H7 (cell line): Measurements from ENCODE around the gene ZNRF1. TPM values are rescaled to one million over a fixed set of nuclear protein-coding genes. Genes with fewer than 3 reads are reported as not detected.
A peak's percentile ranks its signal among the peaks of the same experiment; 100 is the strongest.

Experiments used
- DNase-seq: peaks from one replicate; pipeline ENCODE4 v3.0.0; 2012
- H3K27me3 ChIP-seq: 2 replicates; pipeline ENCODE4 v1.6.0; 2011; ENCODE audit warnings: mild to moderate bottlenecking, low read length; ENCODE audit not compliant: control insufficient read depth, insufficient read depth
- H3K36me3 ChIP-seq: replicated peaks from 2 replicates; pipeline ENCODE4 v1.5.1; 2011; ENCODE audit warnings: low read length; ENCODE audit not compliant: control insufficient read depth, insufficient read depth
- H3K4me3 ChIP-seq: 2 replicates; pipeline ENCODE4 v1.5.1; 2011; ENCODE audit warnings: low read depth, mild to moderate bottlenecking, control low read depth, low read length, moderate library complexity; ENCODE audit not compliant: insufficient read depth
- total RNA-seq: library from RNA; depleted of rRNA; stranded (reverse); fragments of >200 nt; shearing (Covaris generic); gene quantifications from 2 replicates; pipeline ENCODE4 v1.2.3, GENCODE V29; 2014; rRNA removed

ZNRF1 gene
- total RNA-seq, 1 experiment from 2014 or later: 37.3 TPM

- H3K36me3 ChIP-seq: no peaks in the 10 kb centered on the region
- no peaks in the 10 kb centered on the region for H3K27me3 ChIP-seq
- H3K4me3 ChIP-seq: no peak overlapping the region
- DNase-seq: no peak
These were observed 140.7 kb downstream of the ZNRF1 start for GRCh38 chr16:75139498-75139897.

DNA sequence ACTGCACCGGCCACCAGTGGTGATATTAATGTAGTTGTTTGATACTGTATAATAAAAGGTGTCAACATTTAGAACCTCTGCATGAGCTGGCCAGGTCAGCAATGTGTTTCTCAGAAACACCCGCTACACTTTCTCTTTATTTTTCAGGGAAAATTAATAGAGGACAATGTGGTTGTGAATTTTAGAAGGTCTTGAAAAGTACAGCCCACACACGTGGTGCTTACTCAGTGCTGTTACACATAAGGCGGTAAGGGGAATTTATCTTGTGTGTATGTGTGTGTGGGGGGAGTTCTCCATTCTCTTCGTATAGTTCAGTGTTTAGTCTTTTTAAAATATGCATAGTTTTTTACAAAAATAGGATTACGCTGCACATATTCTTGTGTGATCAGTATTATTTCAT is 145.1 kb downstream of the ZNRF1 start:
- Histone ChIP-seq H3K36me3 (no peaks in the 10 kb centered on the region), H3K27me3 (no peaks in the 10 kb centered on the region)

GRCh38 chr16:75147968-75148310 is 149.1 kb downstream of the ZNRF1 start:
- Histone ChIP-seq H3K27me3 (no peaks in the 10 kb centered on the region), H3K36me3 (no peaks in the 10 kb centered on the region), H3K4me3 (no peak overlapping the region)
- no peak for DNase-seq

More for the DNA sequence above, 145.1 kb downstream of the ZNRF1 start:
- no peak overlapping the region for H3K4me3 ChIP-seq
- DNase-seq: no peak

DNA sequence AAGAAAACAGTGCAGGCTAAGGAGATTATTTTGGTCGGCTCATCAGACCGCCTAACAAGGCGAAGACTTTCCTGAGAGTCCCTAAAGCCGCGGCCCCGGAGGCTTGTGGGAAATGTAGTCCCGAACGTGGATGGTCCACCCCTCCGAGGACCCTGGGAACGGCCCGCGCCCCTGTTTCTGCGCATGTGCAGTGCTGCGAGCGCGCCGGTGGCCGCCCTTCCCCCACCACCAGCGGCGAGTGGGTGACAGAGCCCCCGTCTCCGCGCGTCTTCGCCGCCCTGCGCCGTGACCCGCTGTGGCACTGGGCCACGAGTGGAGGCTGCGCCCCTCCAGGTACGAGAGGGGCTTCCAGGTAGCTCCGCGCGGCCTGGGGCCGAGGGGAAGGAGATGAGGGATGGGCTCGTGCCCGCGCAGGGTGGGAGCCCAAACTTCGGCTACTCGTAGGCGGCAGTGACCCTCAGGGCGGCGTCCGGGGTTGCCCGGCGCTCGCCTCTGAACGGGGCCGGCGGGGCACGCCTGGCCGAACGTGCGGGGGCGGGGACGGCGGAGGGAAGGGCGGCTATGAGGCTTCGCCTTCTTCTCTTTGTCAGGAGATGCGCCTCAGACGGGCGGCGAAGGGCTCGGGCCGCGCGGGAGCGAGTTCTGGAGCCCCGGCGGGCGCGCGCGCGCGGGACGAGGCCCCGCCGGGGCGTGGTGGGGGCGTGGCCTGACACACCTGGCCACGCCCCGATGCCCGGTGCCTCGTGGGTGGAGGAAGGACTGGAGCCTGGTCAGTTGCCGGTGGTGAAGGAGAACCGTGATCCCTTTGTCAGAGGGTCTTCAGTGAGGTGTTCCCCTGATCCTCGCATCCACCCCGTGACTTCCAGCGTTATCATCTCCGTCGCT is 149.7 kb downstream of the ZNRF1 start, which contains the start of gene ZFP1:
Gene ZFP1, plus strand, starts transcription at position 214 of the 885 bp plus-strand sequence. CDS start 4,428 bp downstream, outside the sequence.
- H3K36me3 ChIP-seq: no peaks in the 10 kb centered on the region; the same call in 1 of the 2 replicates
- H3K27me3 ChIP-seq: no peaks in the 10 kb centered on the region
- peak; percentile 97 for DNase-seq
- H3K4me3 ChIP-seq: peak within 1 kb of the TSS; percentile 93

DNA sequence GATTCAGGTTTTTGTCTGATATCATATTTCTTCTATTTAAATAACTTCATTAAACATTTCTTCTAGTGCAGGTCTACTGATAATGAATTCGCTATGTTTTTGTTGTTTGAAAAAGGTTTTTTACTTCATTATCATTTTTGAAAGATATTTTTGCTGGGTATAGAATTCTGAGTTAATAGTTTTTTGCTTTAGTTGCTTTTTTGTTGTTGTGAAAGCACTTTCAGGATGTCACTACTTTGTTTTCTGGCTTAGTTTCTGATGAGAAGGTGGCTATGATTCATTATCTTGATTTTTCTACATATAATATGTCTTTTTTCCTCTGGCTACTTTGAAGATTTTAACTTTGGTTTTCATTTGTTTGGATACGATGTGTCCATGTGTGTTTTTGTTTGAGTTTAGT is 153.0 kb downstream of the ZNRF1 start:
- Histone ChIP-seq H3K27me3 (no peaks in the 10 kb centered on the region), H3K4me3 (no peak overlapping the region), H3K36me3 (peaks cover 2% of the 10 kb centered on the region)
- no peak for DNase-seq

GRCh38 chr16:75152635-75153034 is 153.8 kb downstream of the ZNRF1 start:
- no peaks in the 10 kb centered on the region for H3K27me3 ChIP-seq
- H3K36me3 ChIP-seq: peaks cover 2% of the 10 kb centered on the region
- no peak overlapping the region for H3K4me3 ChIP-seq
- DNase-seq: no peak

DNA sequence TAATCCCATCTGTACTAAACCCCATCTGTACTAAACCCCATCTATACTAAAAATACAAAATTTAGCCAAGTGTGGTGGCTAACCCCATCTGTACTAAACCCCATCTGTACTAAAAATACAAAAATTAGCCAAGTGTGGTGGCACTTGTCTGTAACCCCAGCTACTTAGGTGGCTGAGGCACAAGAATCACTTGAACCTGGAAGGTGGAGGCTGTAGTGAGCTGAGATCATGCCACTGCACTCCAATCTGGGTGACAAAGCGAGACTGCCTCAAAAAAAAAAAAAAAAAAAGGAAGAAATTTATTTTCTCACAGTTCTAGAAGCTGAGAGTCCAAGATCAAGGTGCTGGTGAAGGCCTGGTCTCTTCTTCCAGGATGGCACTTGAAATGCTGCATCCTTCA is 161.6 kb downstream of the ZNRF1 start:
- Histone ChIP-seq H3K27me3 (no peaks in the 10 kb centered on the region), H3K36me3 (no peaks in the 10 kb centered on the region; the same call in none of the 2 replicates), H3K4me3 (no peak overlapping the region)
- no peak for DNase-seq

Other genes starting within 250 kb of the ZNRF1 start
- 1.1 and 1.9 TPM in 2 replicates for gene FA2H, start 224.2 kb upstream of the ZNRF1 start, total RNA-seq
- gene WDR59, start 13.9 kb upstream of the ZNRF1 start, total RNA-seq: 25.7 and 32.0 TPM in 2 replicates
- gene LDHD, start 117.8 kb downstream of the ZNRF1 start, total RNA-seq: 10.4 and 13.7 TPM in 2 replicates
- 6.1 and 9.7 TPM in 2 replicates for gene ZFP1, start 149.5 kb downstream of the ZNRF1 start, total RNA-seq
- not detected in 2 replicates for gene CTRB2, start 208.1 kb downstream of the ZNRF1 start, total RNA-seq
- gene CTRB1, start 220.0 kb downstream of the ZNRF1 start, total RNA-seq: not detected in 2 replicates